Measurements from ENCODE around the gene TBKBP1. TPM values are rescaled to one million over a fixed set of nuclear protein-coding genes. Genes with fewer than 3 reads are reported as not detected.

The TBKBP1 gene
- total and polyA plus RNA-seq, 9 of the 15 experiments (the other 6 are each of a cell fraction or from before 2014, with no cell fraction given) = 0.03 to 15.6 (median 6.8) TPM

DNA sequence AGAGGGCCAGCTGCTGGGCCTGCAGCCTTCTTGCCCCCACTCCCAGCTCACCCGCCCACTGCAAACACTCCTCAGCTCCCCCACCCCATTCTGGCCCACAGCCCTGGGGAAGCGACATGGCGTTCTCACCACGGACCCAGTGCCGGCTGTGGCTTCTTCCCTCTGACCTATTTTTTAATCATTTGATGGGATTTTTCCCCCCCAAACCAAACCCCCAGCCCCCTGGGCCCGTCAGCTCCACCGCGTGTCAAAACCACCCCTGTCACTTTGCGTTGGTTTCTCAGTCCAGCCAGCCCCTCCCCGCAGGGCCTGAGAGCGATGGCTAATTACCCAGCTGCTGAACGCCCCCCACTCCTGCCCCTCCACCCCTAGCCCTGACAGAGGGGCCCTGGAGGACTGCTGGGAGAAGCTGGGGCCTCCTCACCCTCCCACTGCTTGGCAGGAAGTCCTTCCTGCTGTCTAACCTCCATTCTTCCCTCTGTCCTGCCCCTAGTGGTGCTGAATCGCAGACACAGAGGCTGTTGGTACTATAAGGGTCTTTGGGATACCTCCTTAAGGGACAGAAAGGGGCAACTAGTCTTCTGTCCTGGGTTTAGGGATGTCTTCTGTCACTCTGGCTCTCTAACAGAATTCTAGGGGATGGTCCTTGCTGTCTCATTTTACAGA is 31.6 kb downstream of the TBKBP1 start:
- in situ Hi-C loops (cut with MboI) = no loop called here
- no peaks in the 10 kb centered on the region for H3K9me1 ChIP-seq (ENCODE audit: control insufficient read depth, insufficient read depth, low read length)
- intact Hi-C loops (cut with micrococcal nuclease) = no loop called here
- H3K4me2 ChIP-seq (ENCODE audit: insufficient read depth, low read length) = no peak overlapping the region
- no peak overlapping the region for H3K4me3 ChIP-seq
- DNase-seq (ENCODE audit: extremely low read depth in 1 of 4, low spot score in 3 of 4) = no peak
- no peak overlapping the region for H2AFZ ChIP-seq (ENCODE audit: low read depth, low read length)
- H4K20me1 ChIP-seq (replicated peaks; ENCODE audit: control insufficient read depth, insufficient read depth, low read length) = peaks cover 7% of the 10 kb centered on the region; the same call in 1 of the 2 replicates
- H3K9ac ChIP-seq (ENCODE audit: insufficient read depth in 1 of 2, low read depth in 2 of 2, low read length in 2 of 2) = 0 out of 4 replicates have a peak overlapping the region, but pooled peaks of 1 of the 2 experiments have one; percentile 15
- no TSS peak for BruUV-seq (replicated peaks)
- H3K79me2 ChIP-seq (ENCODE audit: control insufficient read depth, insufficient read depth, low read length) = no peaks in the 10 kb centered on the region
- ATAC-seq = peak; percentile 44; the same call in 2 of the 3 replicates
- H3K36me3 ChIP-seq (ENCODE audit: control insufficient read depth, insufficient read depth, low read length) = no peaks in the 10 kb centered on the region
- H3K9me3 ChIP-seq (replicated peaks; ENCODE audit: control insufficient read depth, insufficient read depth, low read depth, low read length) = no peaks in the 10 kb centered on the region
- no peak overlapping the region for H3K27ac ChIP-seq (ENCODE audit: extremely low read depth, low read depth, low read length)
- FAIRE-seq = no peak
- peaks cover 23 to 72% of the 10 kb centered on the region in 2 experiments for H3K27me3 ChIP-seq (ENCODE audit: control insufficient read depth in 2 of 2, insufficient read depth in 2 of 2, low read length in 2 of 2)
- 12% methylated on average over 10 of the region's 13 CpGs for WGBS (ENCODE audit: insufficient coverage, low coverage, missing lambda C conversion rate)
- ChIA-PET CTCF (ENCODE audit: low intra/inter-chr PET ratio) (no interaction called here), POLR2A (interaction anchor here (0.5 to 2.6 kb wide), 3 partner anchors 10 to 864 kb away, joined by 3 to 7 read pairs (median 4); no protein-coding TSS in a partner anchor)
- peaks cover 2 to 18% of the 10 kb centered on the region in 2 experiments; a peak in 4 of 5 replicates for H3K4me1 ChIP-seq (replicated peaks in 1 of 2; ENCODE audit: control insufficient read depth in 2 of 2, insufficient read depth in 2 of 2, low read length in 2 of 2)
- TF ChIP-seq HMGN3 (IDR thresholded peaks at IDR 0.05; ENCODE audit: borderline replicate concordance, extremely low read depth, insufficient read length, low read depth, low read length) (no peak), SFPQ (IDR thresholded peaks at IDR 0.05; ENCODE audit: low read depth, low read length) (no peak), KDM1A (IDR thresholded peaks at IDR 0.05) (peak; percentile 20 to 23; a peak in 2 of 4 replicates), ATF3 (IDR thresholded peaks at IDR 0.05) (no peak), ATF3 (CRISPR knock-in tag; conservative IDR thresholded peaks at IDR 0.05) (no peak), MIER1 (IDR thresholded peaks at IDR 0.05; ENCODE audit: low read depth) (peak; percentile 27; the same call in 1 of the 2 replicates), SMAD3 (CRISPR knock-in tag; conservative IDR thresholded peaks at IDR 0.05) (no peak), RBM25 (IDR thresholded peaks at IDR 0.05; ENCODE audit: low read depth, low read length, severe bottlenecking) (peak; percentile 42), CTCF (IDR thresholded peaks at IDR 0.05 in 2 of 3, conservative IDR thresholded peaks at IDR 0.05 in 1 of 3; ENCODE audit: insufficient read depth in 2 of 3, low read depth in 1 of 3, low read length in 3 of 3) (peak in 2 of 3 experiments; percentile 9 to 39; a peak in 1 of 6 replicates)
